ENCODE results near the gene PAX4. TPM values are rescaled to one million over a fixed set of nuclear protein-coding genes. Genes with fewer than 3 reads are reported as not detected.

Gene PAX4, protein sequence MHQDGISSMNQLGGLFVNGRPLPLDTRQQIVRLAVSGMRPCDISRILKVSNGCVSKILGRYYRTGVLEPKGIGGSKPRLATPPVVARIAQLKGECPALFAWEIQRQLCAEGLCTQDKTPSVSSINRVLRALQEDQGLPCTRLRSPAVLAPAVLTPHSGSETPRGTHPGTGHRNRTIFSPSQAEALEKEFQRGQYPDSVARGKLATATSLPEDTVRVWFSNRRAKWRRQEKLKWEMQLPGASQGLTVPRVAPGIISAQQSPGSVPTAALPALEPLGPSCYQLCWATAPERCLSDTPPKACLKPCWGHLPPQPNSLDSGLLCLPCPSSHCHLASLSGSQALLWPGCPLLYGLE
- not detected for total RNA-seq
- not detected for polyA plus RNA-seq
- long read RNA-seq, donor 1: 0 reads
- long read RNA-seq, donor 2: 0 reads
- long read RNA-seq, donor 3: 0 reads
- long read RNA-seq, donor 4: 0 reads

DNA sequence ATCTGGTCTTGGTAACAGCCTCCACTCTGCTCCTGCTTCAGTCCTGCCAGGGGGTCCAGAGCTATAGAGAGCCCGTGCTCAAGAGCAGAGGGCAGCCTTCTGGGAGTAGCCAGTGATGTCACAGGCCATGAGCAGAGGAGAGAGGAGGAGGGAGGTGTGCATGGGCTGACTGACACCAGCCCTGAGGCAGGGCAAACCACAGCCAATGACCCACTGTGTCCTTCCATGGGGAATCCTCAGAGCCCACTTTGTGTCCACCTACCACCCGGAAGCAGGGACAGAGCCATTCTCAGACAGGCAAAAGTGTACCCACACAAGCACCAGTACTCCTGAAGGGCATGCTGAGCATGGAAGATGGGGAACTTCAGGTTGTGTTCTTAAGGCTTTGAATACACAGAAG, at the start of gene PAX4:
Gene PAX4 (minus strand): TSS at position 101 of the 400 bp plus-strand sequence. CDS start 2,214 bp downstream, outside the sequence.
- Histone ChIP-seq H3K27ac (ENCODE audit: low read length) (no peak within 1 kb of the TSS), H3K4me3 (ENCODE audit: low read length) (no peak within 1 kb of the TSS), H3K9me3 (ENCODE audit: control insufficient read depth, low read length) (no peaks in the 10 kb centered on the region), H3K27me3 (ENCODE audit: control insufficient read depth, insufficient read depth) (peaks cover 4% of the 10 kb centered on the region), H3K4me1 (ENCODE audit: control insufficient read depth, insufficient read depth, low read length) (no peaks in the 10 kb centered on the region)
- ATAC-seq: no peak
- DNase-seq: no peak
- intact Hi-C loops (cut with DNase I): no loop called here
- WGBS: 51% methylated on average over 2 of the region's 2 CpGs

DNA sequence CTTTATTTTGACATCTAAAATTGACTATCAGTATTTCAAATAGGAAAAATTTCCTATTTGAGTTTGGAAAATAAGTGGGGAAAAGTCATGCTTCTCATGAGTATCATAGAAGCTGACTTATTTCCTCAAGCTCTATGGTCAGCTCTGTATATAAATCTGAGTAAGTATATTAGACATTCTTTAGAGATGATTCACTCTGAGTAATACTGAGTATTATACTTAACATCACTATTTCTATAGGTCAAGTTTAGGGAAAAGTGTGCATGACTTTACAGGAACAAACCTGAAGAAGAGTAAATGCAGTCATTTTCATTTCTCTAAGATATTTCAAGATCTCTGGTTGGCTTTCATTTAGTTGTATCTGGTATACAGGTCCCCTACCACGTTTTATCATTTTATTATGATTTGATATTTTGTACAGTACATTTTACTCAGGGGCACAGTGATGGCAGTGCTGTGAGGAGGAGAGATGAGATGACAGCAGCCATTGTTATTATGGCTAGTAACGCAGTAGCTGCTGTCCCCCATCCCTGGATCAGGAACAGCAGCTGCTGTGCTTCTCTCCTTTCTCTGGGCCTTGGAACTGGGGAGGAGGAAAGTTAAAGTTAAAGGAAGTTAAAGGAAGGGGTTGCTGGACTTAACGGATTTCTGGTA, 49.2 kb upstream of the PAX4 start:
- intact Hi-C loops (cut with DNase I): no loop called here
- Histone ChIP-seq H3K9me3 (ENCODE audit: control insufficient read depth, low read length) (no peaks in the 10 kb centered on the region), H3K4me3 (ENCODE audit: low read length) (no peak overlapping the region), H3K4me1 (ENCODE audit: control insufficient read depth, insufficient read depth, low read length) (no peaks in the 10 kb centered on the region), H3K27me3 (ENCODE audit: control insufficient read depth, insufficient read depth) (no peaks in the 10 kb centered on the region), H3K27ac (ENCODE audit: low read length) (no peak overlapping the region)
- 72% methylated on average over 3 of the region's 3 CpGs for WGBS
- DNase-seq: no peak
- ATAC-seq: no peak

DNA sequence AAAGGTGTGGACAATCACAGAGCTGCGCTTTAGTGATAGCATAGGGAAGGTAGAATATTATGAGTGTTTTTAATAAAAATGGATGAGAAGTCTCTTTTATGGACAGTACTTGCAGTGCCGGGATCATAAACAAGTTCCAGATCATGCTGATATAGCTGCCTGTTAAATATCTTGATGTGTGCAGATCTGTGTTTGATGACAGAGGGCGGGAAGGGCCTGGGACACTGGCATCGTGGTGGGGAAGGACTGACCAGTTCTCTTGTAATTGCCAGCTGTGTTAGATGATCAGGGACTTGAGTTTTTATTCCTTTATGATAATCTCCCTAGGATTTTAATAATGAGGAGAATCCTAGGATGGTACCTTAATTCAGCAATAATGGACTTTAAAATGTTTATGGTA, 48.7 kb upstream of the PAX4 start:
- Histone ChIP-seq H3K27me3 (ENCODE audit: control insufficient read depth, insufficient read depth) (no peaks in the 10 kb centered on the region), H3K4me3 (ENCODE audit: low read length) (no peak overlapping the region), H3K4me1 (ENCODE audit: control insufficient read depth, insufficient read depth, low read length) (no peaks in the 10 kb centered on the region), H3K9me3 (ENCODE audit: control insufficient read depth, low read length) (no peaks in the 10 kb centered on the region), H3K27ac (ENCODE audit: low read length) (no peak overlapping the region)
- ATAC-seq (no peak), DNase-seq (no peak)
- intact Hi-C loops (cut with DNase I): no loop called here
- WGBS: 85% methylated on average over 4 of the region's 4 CpGs

DNA sequence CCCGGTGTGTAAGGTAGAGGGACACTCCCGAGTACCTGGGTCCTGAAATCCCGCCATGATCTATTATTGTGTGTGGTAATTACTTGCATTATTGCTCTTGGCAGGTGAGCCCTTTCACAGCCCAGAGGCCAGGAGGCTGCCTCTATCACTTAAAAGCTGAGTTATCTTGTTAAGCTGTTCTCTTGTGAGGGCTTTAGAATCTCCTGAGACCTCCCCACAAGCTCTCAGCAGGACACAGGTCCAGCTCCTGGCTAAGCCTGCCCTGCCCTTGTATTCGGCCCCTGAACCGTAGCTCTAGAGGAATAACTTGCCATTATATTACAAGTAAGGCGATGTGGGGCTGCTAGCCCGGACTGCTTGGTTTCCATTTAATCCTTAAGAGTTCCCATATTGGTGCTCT, 48.0 kb upstream of the PAX4 start:
- intact Hi-C loops (cut with DNase I): no loop called here
- no peak overlapping the region for H3K4me3 ChIP-seq (ENCODE audit: low read length)
- ATAC-seq (no peak), DNase-seq (no peak)
- no peaks in the 10 kb centered on the region for H3K27me3 ChIP-seq (ENCODE audit: control insufficient read depth, insufficient read depth)
- H3K27ac ChIP-seq (ENCODE audit: low read length): no peak overlapping the region
- 82% methylated on average over 7 of the region's 7 CpGs for WGBS
- H3K9me3 ChIP-seq (ENCODE audit: control insufficient read depth, low read length): no peaks in the 10 kb centered on the region
- H3K4me1 ChIP-seq (ENCODE audit: control insufficient read depth, insufficient read depth, low read length): no peaks in the 10 kb centered on the region

GRCh38 chr7:127658970-127659630, 41.2 kb upstream of the PAX4 start:
- intact Hi-C loops (cut with DNase I): no loop called here
- no peak overlapping the region for H3K27ac ChIP-seq (ENCODE audit: low read length)
- no peak for ATAC-seq

DNA sequence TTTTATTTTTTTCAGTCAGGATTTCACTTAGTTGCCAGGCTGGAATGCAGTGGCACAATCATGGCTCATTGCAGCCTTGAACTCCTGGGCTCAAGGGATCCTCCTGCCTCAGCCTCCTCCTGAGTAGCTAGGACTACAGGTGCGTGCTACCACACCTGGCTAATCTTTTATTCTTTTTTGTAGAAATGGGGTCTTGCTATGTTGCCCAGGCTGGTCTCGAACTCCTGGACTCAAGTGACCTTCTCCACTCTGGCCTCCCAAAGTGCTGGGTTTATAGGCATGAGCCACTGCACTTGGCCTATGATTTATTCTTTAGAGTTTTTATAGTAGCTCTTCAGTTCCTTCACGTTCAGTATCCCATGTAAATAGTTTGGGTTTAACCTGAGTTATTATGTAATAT, 39.6 kb upstream of the PAX4 start:
- no peak for ATAC-seq
- Histone ChIP-seq H3K4me1 (ENCODE audit: control insufficient read depth, insufficient read depth, low read length) (peaks cover 11% of the 10 kb centered on the region), H3K4me3 (ENCODE audit: low read length) (no peak overlapping the region), H3K27me3 (ENCODE audit: control insufficient read depth, insufficient read depth) (no peaks in the 10 kb centered on the region), H3K9me3 (ENCODE audit: control insufficient read depth, low read length) (no peaks in the 10 kb centered on the region), H3K27ac (ENCODE audit: low read length) (no peak overlapping the region)
- DNase-seq: no peak
- WGBS: 93% methylated on average over 3 of the region's 3 CpGs
- intact Hi-C loops (cut with DNase I): no loop called here

More at GRCh38 chr7:127658970-127659630, 41.2 kb upstream of the PAX4 start:
- Histone ChIP-seq H3K4me1 (ENCODE audit: control insufficient read depth, insufficient read depth, low read length) (peaks cover 8% of the 10 kb centered on the region), H3K27me3 (ENCODE audit: control insufficient read depth, insufficient read depth) (no peaks in the 10 kb centered on the region), H3K9me3 (ENCODE audit: control insufficient read depth, low read length) (no peaks in the 10 kb centered on the region), H3K4me3 (ENCODE audit: low read length) (no peak overlapping the region)
- WGBS: 60% methylated on average over 3 of the region's 3 CpGs
- DNase-seq: no peak

DNA sequence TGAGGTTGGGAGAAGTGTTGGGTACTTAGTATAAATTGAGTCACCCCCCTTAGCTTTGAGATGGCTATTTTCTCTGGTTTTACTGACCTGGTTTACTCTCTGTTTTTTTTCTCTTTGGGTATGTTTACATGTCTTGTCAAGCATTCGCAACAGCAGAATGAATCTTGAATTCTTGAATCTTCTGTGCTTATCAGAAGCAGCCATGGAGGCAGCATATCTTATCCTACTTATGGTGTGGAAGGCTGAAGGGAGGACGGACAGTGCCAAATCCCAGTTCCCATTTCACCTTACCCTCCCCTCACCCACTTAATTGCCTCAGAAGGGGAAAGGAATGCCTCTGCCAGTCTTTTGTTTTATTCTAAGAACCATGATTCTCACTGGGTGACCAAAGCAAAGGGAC, 37.8 kb upstream of the PAX4 start:
- Histone ChIP-seq H3K4me1 (ENCODE audit: control insufficient read depth, insufficient read depth, low read length) (peaks cover 11% of the 10 kb centered on the region), H3K27ac (ENCODE audit: low read length) (no peak overlapping the region), H3K4me3 (ENCODE audit: low read length) (no peak overlapping the region), H3K27me3 (ENCODE audit: control insufficient read depth, insufficient read depth) (no peaks in the 10 kb centered on the region), H3K9me3 (ENCODE audit: control insufficient read depth, low read length) (no peaks in the 10 kb centered on the region)
- no peak for ATAC-seq
- intact Hi-C loops (cut with DNase I): no loop called here
- DNase-seq: no peak
- 53% methylated on average over 2 of the region's 2 CpGs for WGBS

DNA sequence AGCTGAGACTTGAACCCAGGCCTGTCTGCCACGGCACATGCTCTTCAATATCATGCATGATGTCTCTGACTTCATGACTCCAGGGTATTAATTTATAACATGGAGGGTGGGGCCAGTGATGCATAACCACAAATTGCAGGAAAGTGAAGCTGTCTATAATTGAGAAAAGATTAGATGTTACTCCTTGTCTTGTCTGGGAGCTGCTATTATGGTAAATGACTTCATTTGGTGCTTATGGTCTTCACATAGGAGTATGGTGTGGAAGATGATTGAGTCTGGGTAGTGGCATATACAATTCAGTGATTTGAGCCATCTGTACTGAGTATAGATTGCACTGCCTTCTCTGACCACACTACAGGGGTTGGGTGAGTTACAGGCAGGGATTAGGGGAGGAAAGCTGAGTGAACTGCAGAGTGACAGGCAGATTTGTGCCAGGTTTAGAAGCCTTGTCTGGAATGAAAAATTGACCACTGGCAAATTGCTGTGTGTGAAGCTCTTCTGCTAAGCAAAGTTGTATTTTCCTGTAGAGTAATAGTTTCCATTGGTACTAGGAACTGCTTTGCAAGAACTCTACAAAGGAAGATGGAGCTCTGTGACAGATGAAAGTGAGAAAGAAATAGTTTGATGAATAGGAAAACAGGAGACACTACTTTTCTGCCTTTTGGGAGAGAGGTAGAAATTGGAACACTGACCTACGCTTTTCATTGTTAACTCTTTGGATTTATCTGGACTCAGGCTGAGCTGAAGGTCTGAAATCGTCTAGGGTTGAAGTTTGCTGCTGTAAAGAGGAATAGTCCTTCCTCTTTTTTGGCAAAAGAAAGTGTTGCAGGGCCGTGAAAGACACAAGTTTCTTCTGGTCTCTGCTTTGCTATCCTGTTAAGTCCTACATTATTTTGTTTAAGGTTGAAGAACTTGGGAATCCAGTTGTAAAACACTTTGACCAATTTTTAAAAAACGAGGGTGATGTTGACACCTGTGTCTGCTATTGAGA, 36.8 kb upstream of the PAX4 start:
- intact Hi-C loops (cut with DNase I): no loop called here

GRCh38 chr7:127653396-127653795, 35.5 kb upstream of the PAX4 start:
- 90% methylated on average over 4 of the region's 4 CpGs for WGBS

More for the DNA sequence above, 36.8 kb upstream of the PAX4 start:
- Histone ChIP-seq H3K4me1 (ENCODE audit: control insufficient read depth, insufficient read depth, low read length) (peaks cover 11% of the 10 kb centered on the region), H3K27ac (ENCODE audit: low read length) (no peak overlapping the region), H3K4me3 (ENCODE audit: low read length) (no peak overlapping the region), H3K9me3 (ENCODE audit: control insufficient read depth, low read length) (no peaks in the 10 kb centered on the region), H3K27me3 (ENCODE audit: control insufficient read depth, insufficient read depth) (no peaks in the 10 kb centered on the region)
- no peak for ATAC-seq
- DNase-seq: no peak
- WGBS: 54% methylated on average over 5 of the region's 5 CpGs

More at GRCh38 chr7:127653396-127653795, 35.5 kb upstream of the PAX4 start:
- DNase-seq (no peak), ATAC-seq (no peak)
- H3K27me3 ChIP-seq (ENCODE audit: control insufficient read depth, insufficient read depth): no peaks in the 10 kb centered on the region
- no peak overlapping the region for H3K27ac ChIP-seq (ENCODE audit: low read length)
- no peaks in the 10 kb centered on the region for H3K9me3 ChIP-seq (ENCODE audit: control insufficient read depth, low read length)
- intact Hi-C loops (cut with DNase I): no loop called here
- peak overlapping the region; percentile 81 for H3K4me3 ChIP-seq (ENCODE audit: low read length)
- H3K4me1 ChIP-seq (ENCODE audit: control insufficient read depth, insufficient read depth, low read length): peaks cover 11% of the 10 kb centered on the region

Measured in right cardiac atrium (tissue), 5 donors.